ENCODE data around the gene RBBP5.
"Not testable (repeated sequence)": the region's sequence is repeated elsewhere in the genome, so short reads cannot be mapped to it uniquely, and the experiment has no call there.

The RBBP5 gene

GRCh38 chr1:205121660-205122488 is at the start of gene RBBP5:
RBBP5 (minus strand) TSS chr1:205121978; CDS start chr1:205121873, 105 bp downstream.
- DNase-seq (ENCODE audit: low read depth): peak; percentile 87

- no peak for DNase-seq (ENCODE audit: low read depth)
Measured at GRCh38 chr1:205171369-205171768, 49.6 kb upstream of the RBBP5 start.

GRCh38 chr1:205170532-205171269 is 48.9 kb upstream of the RBBP5 start:
- DNase-seq (ENCODE audit: low read depth): no peak

- DNase-seq (ENCODE audit: low read depth): no peak
Measured at GRCh38 chr1:205169248-205169647, 47.5 kb upstream of the RBBP5 start.

- no peak for DNase-seq (ENCODE audit: low read depth)
Measured at GRCh38 chr1:205168291-205168690, 46.5 kb upstream of the RBBP5 start.

GRCh38 chr1:205162301-205162700 is 40.5 kb upstream of the RBBP5 start:
- no peak for DNase-seq (ENCODE audit: low read depth)

- DNase-seq (ENCODE audit: low read depth): no peak
Measured at GRCh38 chr1:205161076-205161475, 39.3 kb upstream of the RBBP5 start.

- DNase-seq (ENCODE audit: low read depth): no peak
Measured at GRCh38 chr1:205158048-205158616, 36.4 kb upstream of the RBBP5 start.

- DNase-seq (ENCODE audit: low read depth): not testable (repeated sequence)
Measured at GRCh38 chr1:205155665-205156377, 34.0 kb upstream of the RBBP5 start.

- no peak for DNase-seq (ENCODE audit: low read depth)
Measured at GRCh38 chr1:205152505-205152904, 30.7 kb upstream of the RBBP5 start.

GRCh38 chr1:205150651-205151428 is 29.1 kb upstream of the RBBP5 start:
- no peak for DNase-seq (ENCODE audit: low read depth)

- no peak for DNase-seq (ENCODE audit: low read depth)
Measured at GRCh38 chr1:205147191-205147835, 25.5 kb upstream of the RBBP5 start.

GRCh38 chr1:205144751-205145150 is 23.0 kb upstream of the RBBP5 start:
- DNase-seq (ENCODE audit: low read depth): no peak

- DNase-seq (ENCODE audit: low read depth): no peak
Measured at GRCh38 chr1:205144046-205144720, 22.4 kb upstream of the RBBP5 start.

GRCh38 chr1:205142102-205142469 is 20.3 kb upstream of the RBBP5 start:
- no peak for DNase-seq (ENCODE audit: low read depth)

- DNase-seq (ENCODE audit: low read depth): peak; percentile 68
Measured at GRCh38 chr1:205141236-205142101, 19.7 kb upstream of the RBBP5 start.

- no peak for DNase-seq (ENCODE audit: low read depth)
Measured at GRCh38 chr1:205140113-205140512, 18.3 kb upstream of the RBBP5 start.

- no peak for DNase-seq (ENCODE audit: low read depth)
Measured at GRCh38 chr1:205137901-205138300, 16.1 kb upstream of the RBBP5 start.

- no peak for DNase-seq (ENCODE audit: low read depth)
Measured at GRCh38 chr1:205133287-205133686, 11.5 kb upstream of the RBBP5 start.
